G401 (cell line): ENCODE results near the gene TRIM32. TPM values are rescaled to one million over a fixed set of nuclear protein-coding genes. Genes with fewer than 3 reads are reported as not detected.
A peak's percentile ranks its signal among the peaks of the same experiment; 100 is the strongest.

Source experiments
- DNase-seq: peaks from one replicate; pipeline ENCODE4 v3.0.0-alpha.2; 2015; ENCODE audit warnings: low spot score
- in situ Hi-C: cut with HindIII; loops from 2 replicates; pipeline ENCODE4 v1.10.0; 2016; ENCODE audit warnings: low sequenced_read_pairs, mixed read lengths
- total RNA-seq: library from RNA; depleted of rRNA; stranded (reverse); fragments of >200 nt; shearing (Covaris generic); gene quantifications from 2 replicates; pipeline ENCODE4 v1.2.3, GENCODE V29; 2014; rRNA removed

TRIM32 gene
- total RNA-seq, result 22.3 and 23.7 TPM in 2 replicates

GRCh38 chr9:116687074-116687753 lies at the start of gene TRIM32:
TRIM32 (plus strand) TSS chr9:116687305; CDS start chr9:116697743, 10,438 bp downstream.
- DNase-seq, result peak; percentile 89
- in situ Hi-C loops, result no loop called here

GRCh38 chr9:116639251-116639741 lies 47.8 kb upstream of the TRIM32 start:
- DNase-seq, result no peak
- in situ Hi-C loops, result no loop called here

- in situ Hi-C loops, result no loop called here
- DNase-seq, result no peak
Measured at GRCh38 chr9:116641292-116642059, 45.6 kb upstream of the TRIM32 start.

- in situ Hi-C loops, result no loop called here
- no peak for DNase-seq
Measured at GRCh38 chr9:116643691-116644090, 43.4 kb upstream of the TRIM32 start.

GRCh38 chr9:116644091-116644688 lies 42.9 kb upstream of the TRIM32 start:
- no peak for DNase-seq
- in situ Hi-C loops, result no loop called here

- peak; percentile 72 for DNase-seq
- in situ Hi-C loops, result no loop called here
Measured at GRCh38 chr9:116646661-116647514, 40.2 kb upstream of the TRIM32 start.

GRCh38 chr9:116647515-116647809 lies 39.6 kb upstream of the TRIM32 start:
- in situ Hi-C loops, result no loop called here
- DNase-seq, result no peak

GRCh38 chr9:116653348-116654058 lies 33.6 kb upstream of the TRIM32 start:
- DNase-seq, result no peak
- in situ Hi-C loops, result no loop called here

GRCh38 chr9:116654059-116654355 lies 33.1 kb upstream of the TRIM32 start:
- in situ Hi-C loops, result no loop called here
- DNase-seq, result no peak

GRCh38 chr9:116656501-116656971 lies 30.6 kb upstream of the TRIM32 start:
- in situ Hi-C loops, result no loop called here

GRCh38 chr9:116656977-116657376 lies 30.1 kb upstream of the TRIM32 start:
- in situ Hi-C loops, result no loop called here
- DNase-seq, result no peak

More at GRCh38 chr9:116656501-116656971, 30.6 kb upstream of the TRIM32 start:
- DNase-seq, result peak; percentile 76

GRCh38 chr9:116658265-116658664 lies 28.8 kb upstream of the TRIM32 start:
- no peak for DNase-seq
- in situ Hi-C loops, result no loop called here

- peak; percentile 89 for DNase-seq
- in situ Hi-C loops, result no loop called here
Measured at GRCh38 chr9:116661037-116661954, 25.8 kb upstream of the TRIM32 start.

GRCh38 chr9:116662646-116663310 lies 24.3 kb upstream of the TRIM32 start:
- DNase-seq, result no peak
- in situ Hi-C loops, result no loop called here

- in situ Hi-C loops, result no loop called here
- no peak for DNase-seq
Measured at GRCh38 chr9:116663581-116663980, 23.5 kb upstream of the TRIM32 start.

- no peak for DNase-seq
- in situ Hi-C loops, result no loop called here
Measured at GRCh38 chr9:116668970-116669695, 18.0 kb upstream of the TRIM32 start.

- no peak for DNase-seq
- in situ Hi-C loops, result no loop called here
Measured at GRCh38 chr9:116671605-116672004, 15.5 kb upstream of the TRIM32 start.
